ENCODE results near the gene GSN.

GRCh38 chr9:121331992-121332685 lies 64.2 kb downstream of the GSN start:
- TF ChIP-seq CTCF (IDR thresholded peaks at IDR 0.05), result peak in 3 of 4 experiments; percentile 50 to 71 (median 61)
- no peak for TF ChIP-seq POLR2A (IDR thresholded peaks at IDR 0.05)

Measured in gastroesophageal sphincter (tissue), 3 donors.